Myometrial cell (primary cell): ENCODE measurements around the gene SH3GLB1. TPM values are rescaled to one million over a fixed set of nuclear protein-coding genes. Genes with fewer than 3 reads are reported as not detected.

Experiments used
- total RNA-seq: library from RNA; depleted of rRNA; stranded (reverse); fragments of >200 nt; gene quantifications from 2 replicates; pipeline ENCODE4 v1.2.3, GENCODE V29; 2015

The SH3GLB1 gene
- total RNA-seq = 33.7 and 40.6 TPM in 2 replicates

GRCh38 chr1:86704458-86704971 is at the start of gene SH3GLB1:
SH3GLB1 (plus strand) TSS chr1:86704576; CDS start chr1:86704900, 324 bp downstream.

Other genes with a start within 250 kb of the SH3GLB1 start
- gene CLCA1, start 235.6 kb upstream of the SH3GLB1 start, total RNA-seq = not detected in 2 replicates
- gene CLCA4, start 157.5 kb upstream of the SH3GLB1 start, total RNA-seq = not detected in 2 replicates
- gene SELENOF, start 209.6 kb downstream of the SH3GLB1 start, total RNA-seq = 161 and 188 TPM in 2 replicates
- 9.2 and 10.1 TPM in 2 replicates for gene HS2ST1, start 210.1 kb downstream of the SH3GLB1 start, total RNA-seq